K562 (cell line): ENCODE data around the gene TRIM38. TPM values are rescaled to one million over a fixed set of nuclear protein-coding genes. Genes with fewer than 3 reads are reported as not detected.

Experiments
- CSDE1 ChIP-seq, 2 experiments: fragments of 450-650 bp; IDR thresholded peaks; 2 replicates each; pipeline ENCODE4 v1.6.1; 2016; ENCODE audit warnings: mild to moderate bottlenecking in 1 of 2
- ELF2 ChIP-seq: fragments of 250-450 bp; sonication (Bioruptor Pico); IDR thresholded peaks from 2 replicates; pipeline ENCODE4 v1.5.0; 2021; ENCODE audit warnings: mild to moderate bottlenecking
- ELK3 ChIP-seq: fragments of 450-650 bp; formaldehyde crosslinking; IDR thresholded peaks from 2 replicates; pipeline ENCODE4 v1.4.0; 2020; ENCODE audit warnings: mild to moderate bottlenecking
- EWSR1 ChIP-seq: fragments of 450-650 bp; IDR thresholded peaks from 2 replicates; pipeline ENCODE4 v1.6.1; 2018; ENCODE audit warnings: borderline replicate concordance, mild to moderate bottlenecking, low read depth, moderate library complexity; ENCODE audit not compliant: partially characterized antibody
- GABPB1 ChIP-seq: sonication (generic); formaldehyde crosslinking; IDR thresholded peaks from 2 replicates; pipeline ENCODE4 v1.8.0; 2022; ENCODE audit warnings: mild to moderate bottlenecking, missing genetic modification reagents
- HDAC3 ChIP-seq: fragments of 450-650 bp; IDR thresholded peaks from 2 replicates; pipeline ENCODE4 v1.6.1; 2018; ENCODE audit warnings: borderline replicate concordance, mild to moderate bottlenecking, moderate library complexity; ENCODE audit not compliant: partially characterized antibody
- HDGF ChIP-seq: fragments of 450-650 bp; IDR thresholded peaks from 2 replicates; pipeline ENCODE4 v1.6.1; 2016
- HNRNPUL1 ChIP-seq: fragments of 200-400 bp; formaldehyde crosslinking; IDR thresholded peaks from 2 replicates; pipeline ENCODE4 v1.6.1; 2017; ENCODE audit warnings: low read length
- LCOR ChIP-seq: sonication (generic); formaldehyde crosslinking; IDR thresholded peaks from 2 replicates; pipeline ENCODE4 v1.8.0; 2022; ENCODE audit warnings: mild to moderate bottlenecking, missing genetic modification reagents
- MCM2 ChIP-seq: fragments of 450-650 bp; IDR thresholded peaks from 2 replicates; pipeline ENCODE4 v1.6.1; 2017; ENCODE audit warnings: low read depth, mild to moderate bottlenecking
- POLR2AphosphoS2 ChIP-seq: IDR thresholded peaks from 2 replicates; pipeline ENCODE4 v1.6.1; 2012; ENCODE audit warnings: low read length, improper control_type of control experiment
- POU5F1 ChIP-seq: fragments of 150-350 bp; IDR thresholded peaks from 2 replicates; pipeline ENCODE4 v1.6.1; 2014; ENCODE audit warnings: borderline replicate concordance, low read length, low read depth, mild to moderate bottlenecking; ENCODE audit not compliant: partially characterized antibody
- RAD51 ChIP-seq: fragments of 450-650 bp; IDR thresholded peaks from 2 replicates; pipeline ENCODE4 v1.7.1; 2016; ENCODE audit warnings: low read depth, mild to moderate bottlenecking, borderline replicate concordance
- RB1 ChIP-seq: fragments of 450-650 bp; IDR thresholded peaks from 2 replicates; pipeline ENCODE4 v1.6.1; 2017; ENCODE audit warnings: low read depth, mild to moderate bottlenecking
- SIX5 ChIP-seq, 2 experiments: IDR thresholded peaks; 2 replicates each; pipeline ENCODE4 v1.6.1; 2011; ENCODE audit warnings: low read length in 2 of 2, borderline replicate concordance in 1 of 2, low read depth in 1 of 2, mild to moderate bottlenecking in 1 of 2, moderate library complexity in 1 of 2; ENCODE audit not compliant: insufficient read depth in 1 of 2
- SMAD4 ChIP-seq: fragments of 250-450 bp; sonication (Bioruptor Pico); conservative IDR thresholded peaks from 2 replicates; pipeline ENCODE4 v1.8.0; 2021; ENCODE audit warnings: inconsistent platforms, mild to moderate bottlenecking, moderate library complexity
- SMARCA4 ChIP-seq: fragments of 450-650 bp; IDR thresholded peaks from 2 replicates; pipeline ENCODE4 v1.6.1; 2016
- STAT5A ChIP-seq: IDR thresholded peaks from 2 replicates; pipeline ENCODE4 v1.6.1; 2012; ENCODE audit warnings: low read length, inconsistent platforms, borderline replicate concordance
- TCFL5 ChIP-seq: fragments of 250-450 bp; sonication (Bioruptor Pico); conservative IDR thresholded peaks from 2 replicates; pipeline ENCODE4 v1.6.1; 2021; ENCODE audit warnings: mild to moderate bottlenecking, moderate library complexity, matching md5 sums
- ZBTB34 ChIP-seq: fragments of 250-450 bp; sonication (Bioruptor Pico); IDR thresholded peaks from 2 replicates; pipeline ENCODE4 v1.8.0; 2021; ENCODE audit warnings: mild to moderate bottlenecking, moderate library complexity
- ZBTB43 ChIP-seq: sonication (generic); formaldehyde crosslinking; IDR thresholded peaks from 2 replicates; pipeline ENCODE4 v1.8.0; 2023; ENCODE audit warnings: mild to moderate bottlenecking, missing genetic modification reagents
- polyA plus RNA-seq, 8 experiments: library from polyadenylated mRNA; depleted of rRNA in 4 of 8; stranded (reverse) in 5 of 8; unstranded in 3 of 8; fragments of >200 nt; fragmentation: Nextera tagmentation in 2 of 8; fragmentation: Illumina TruSeq in 1 of 8; extraction: Ambion mirVana in 2 of 8; extraction: Trizol in 1 of 8; gene quantifications; 2 replicates each; pipeline versions ENCODE4 v1.2.1 to v1.2.3, GENCODE V29; 2011 to 2014; ENCODE audit warnings: inconsistent platforms in 1 of 8, missing spikeins in 1 of 8
- total RNA-seq, 7 experiments: library from RNA; depleted of rRNA in 6 of 7; stranded (reverse); fragments of >200 nt in 6 of 7; fragmentation: Illumina TruSeq in 2 of 7; extraction: Trizol in 2 of 7; gene quantifications; 2 replicates each; pipeline versions ENCODE4 v1.2.1 to v1.2.3, GENCODE V29; 2011 to 2021; ENCODE audit warnings: low replicate concordance in 1 of 7
- TF ChIP-seq, protein P1 (sequence below): IDR thresholded peaks from 2 replicates; pipeline ENCODE4 v1.6.1; 2014; ENCODE audit warnings: antibody characterized with exemption

TRIM38 gene
- total and polyA plus RNA-seq, 9 of the 15 experiments (the other 6 are each of a cell fraction or from before 2014, with no cell fraction given) = 1.7 to 6.7 (median 6.3) TPM

DNA sequence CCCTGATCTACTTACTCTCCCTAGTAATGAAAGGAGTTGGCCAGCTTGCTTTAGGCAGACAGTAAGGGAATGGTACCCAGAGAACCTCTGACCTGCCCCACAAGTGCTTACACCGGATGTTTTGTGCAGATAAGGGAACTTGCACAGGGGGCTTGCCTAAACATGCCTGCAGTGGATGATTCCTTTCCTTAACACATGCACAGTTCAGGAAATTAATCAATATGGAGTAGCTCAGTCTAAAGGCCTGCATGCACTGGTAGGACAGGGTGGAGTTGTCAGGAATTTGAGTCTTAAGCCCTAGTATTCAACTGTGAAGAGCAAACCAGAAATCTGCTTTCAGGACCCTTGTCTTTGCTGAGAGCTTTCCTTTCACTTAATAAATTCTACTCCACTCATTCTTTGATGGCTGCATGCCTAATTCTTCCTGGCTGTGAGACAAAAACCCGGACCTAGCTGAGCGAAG, 3.9 kb upstream of the TRIM38 start (continued):
- TF ChIP-seq ELK3 (CRISPR knock-in tag) (no peak), ELF2 (CRISPR knock-in tag) (no peak), TCFL5 (no peak), EWSR1 (no peak), HNRNPUL1 (no peak), CSDE1 (IDR thresholded peaks at IDR 0.05) (no peak), SMARCA4 (peak; percentile 63), POLR2AphosphoS2 (no peak), SMAD4 (CRISPR knock-in tag) (peak; percentile 34; the same call in 1 of the 2 replicates), ZBTB34 (CRISPR knock-in tag) (no peak), MCM2 (no peak), HDGF (no peak), LCOR (peak; percentile 61; the same call in 1 of the 2 replicates), GABPB1 (CRISPR knock-in tag) (no peak), RAD51 (no peak), ZBTB43 (CRISPR knock-in tag) (no peak), SIX5 (IDR thresholded peaks at IDR 0.05; ENCODE audit: borderline replicate concordance in 1 of 2, insufficient read depth in 1 of 2, low read depth in 1 of 2, low read length in 2 of 2) (no peak), POU5F1 (no peak), HDAC3 (peak; percentile 54), STAT5A (peak; percentile 34; the same call in 1 of the 2 replicates), RB1 (no peak)
- TF ChIP-seq, protein P1, sequence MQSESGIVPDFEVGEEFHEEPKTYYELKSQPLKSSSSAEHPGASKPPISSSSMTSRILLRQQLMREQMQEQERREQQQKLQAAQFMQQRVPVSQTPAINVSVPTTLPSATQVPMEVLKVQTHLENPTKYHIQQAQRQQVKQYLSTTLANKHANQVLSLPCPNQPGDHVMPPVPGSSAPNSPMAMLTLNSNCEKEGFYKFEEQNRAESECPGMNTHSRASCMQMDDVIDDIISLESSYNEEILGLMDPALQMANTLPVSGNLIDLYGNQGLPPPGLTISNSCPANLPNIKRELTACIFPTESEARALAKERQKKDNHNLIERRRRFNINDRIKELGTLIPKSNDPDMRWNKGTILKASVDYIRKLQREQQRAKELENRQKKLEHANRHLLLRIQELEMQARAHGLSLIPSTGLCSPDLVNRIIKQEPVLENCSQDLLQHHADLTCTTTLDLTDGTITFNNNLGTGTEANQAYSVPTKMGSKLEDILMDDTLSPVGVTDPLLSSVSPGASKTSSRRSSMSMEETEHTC = no peak
